Fibroblast of skin of back (primary cell): ENCODE results near the gene MMAA. TPM values are rescaled to one million over a fixed set of nuclear protein-coding genes. Genes with fewer than 3 reads are reported as not detected.
"Not testable (repeated sequence)": the region's sequence is repeated elsewhere in the genome, so short reads cannot be mapped to it uniquely, and the experiment has no call there.

ENCODE experiments used
- DNase-seq: peaks from one replicate; pipeline ENCODE4 v3.0.0-alpha.2; 2013
- polyA plus RNA-seq, 2 experiments: library from polyadenylated mRNA; unstranded; fragments of 120-200 nt; gene quantifications; one replicate each; pipeline ENCODE4 v1.2.1, GENCODE V29; 2013; ENCODE audit not compliant: insufficient read length in 2 of 2

Gene MMAA
- polyA plus RNA-seq (2013, experiment 1 of 2; ENCODE audit: insufficient read length), result 4.5 TPM
- polyA plus RNA-seq (2013, experiment 2 of 2; ENCODE audit: insufficient read length), result 5.3 TPM

DNA sequence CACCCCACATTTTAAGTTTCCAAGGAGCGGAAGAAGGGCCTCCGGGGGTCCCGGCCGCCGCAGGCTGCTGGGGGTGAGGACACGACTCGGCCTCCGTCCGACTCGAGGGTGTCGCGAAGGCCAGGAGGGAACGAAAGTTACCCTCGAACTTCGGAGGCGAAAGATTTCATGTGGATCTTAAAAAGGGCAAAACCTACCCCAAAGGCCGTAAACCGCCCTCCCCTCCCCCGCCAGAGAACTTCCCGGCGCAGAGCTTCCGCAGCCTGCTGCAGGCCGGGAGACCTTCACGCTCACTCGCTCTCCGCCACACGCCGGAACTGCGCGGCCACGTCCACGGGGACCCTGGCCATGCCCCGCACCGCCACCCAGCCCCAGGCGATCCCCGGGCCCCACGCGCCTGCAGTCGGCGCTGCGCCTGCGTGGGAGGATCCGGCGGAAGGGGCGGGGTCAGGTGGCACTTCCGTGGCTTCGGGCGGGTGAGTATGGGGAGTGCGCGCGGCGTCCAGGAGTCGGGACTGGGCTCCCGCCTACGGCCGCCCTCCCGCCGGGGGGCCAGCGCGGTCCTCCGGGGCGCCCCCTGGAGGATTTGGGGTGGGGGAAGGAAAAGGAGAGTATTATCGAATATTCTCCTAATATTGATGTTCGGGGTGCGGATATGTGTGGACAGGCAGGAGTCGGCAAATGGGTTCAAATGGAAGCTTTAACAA lies at the start of gene MMAA:
Gene MMAA (plus strand): TSS at position 454 of the 707 bp plus-strand sequence. CDS start 19,755 bp downstream, outside the sequence.
- DNase-seq, result peak; percentile 93

GRCh38 chr4:145574546-145574945 lies 44.6 kb upstream of the MMAA start:
- not testable (repeated sequence) for DNase-seq

DNA sequence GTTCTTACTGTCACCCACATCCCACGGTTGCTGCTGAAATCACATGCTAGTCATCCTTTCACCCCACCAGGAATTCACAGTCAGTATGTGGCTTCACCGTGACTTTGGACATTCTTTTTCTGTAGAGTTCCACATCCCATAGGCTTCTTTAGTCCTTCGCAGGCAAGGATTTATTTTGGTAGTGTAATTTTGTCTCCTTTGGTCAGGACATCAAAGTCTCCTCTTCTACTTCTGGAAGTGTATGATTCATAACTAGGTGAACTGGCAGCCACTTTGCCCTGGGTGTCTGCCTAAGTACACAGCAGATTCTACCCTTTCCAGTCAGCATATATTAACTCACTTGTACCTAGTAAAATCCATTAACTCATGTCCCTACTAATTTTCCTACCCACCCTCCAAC lies 38.3 kb upstream of the MMAA start:
- DNase-seq, result no peak

GRCh38 chr4:145583191-145584055 lies 35.8 kb upstream of the MMAA start:
- peak; percentile 34 for DNase-seq

DNA sequence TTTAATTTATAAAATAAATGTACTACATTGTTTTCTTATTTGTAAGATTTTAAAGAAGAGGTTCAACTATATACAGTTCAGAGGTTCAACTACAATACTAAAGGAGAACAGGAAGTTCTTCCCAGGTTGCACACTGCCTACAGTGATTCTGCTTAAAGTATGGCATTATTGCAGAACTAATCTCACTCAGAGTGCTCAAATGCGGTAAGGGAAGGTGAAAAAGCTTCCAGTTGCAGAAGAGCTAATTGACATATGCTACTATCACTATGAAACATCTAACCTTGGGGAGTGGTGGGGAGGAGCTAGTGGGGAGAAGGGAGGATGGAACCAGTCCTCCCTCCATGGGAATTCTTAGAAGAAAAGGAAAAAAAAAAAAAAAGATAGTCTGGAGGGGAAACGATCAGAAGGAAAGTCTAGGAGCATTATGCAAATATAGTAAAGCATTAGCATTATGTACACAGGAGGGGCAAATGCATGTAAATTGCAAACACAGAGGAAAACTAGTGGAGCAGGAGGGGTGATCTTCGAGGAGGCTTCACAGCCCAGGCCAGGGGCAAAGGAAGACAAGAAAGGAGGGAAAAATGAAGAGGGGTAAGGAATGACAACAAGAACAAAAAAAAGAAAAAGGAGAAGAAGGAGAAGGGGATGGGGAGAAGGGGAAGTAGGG lies 32.0 kb upstream of the MMAA start:
- DNase-seq, result no peak

- not testable (repeated sequence) for DNase-seq
Measured at GRCh38 chr4:145589381-145589780, 29.8 kb upstream of the MMAA start.

GRCh38 chr4:145589916-145590702 lies 29.1 kb upstream of the MMAA start:
- DNase-seq, result no peak

DNA sequence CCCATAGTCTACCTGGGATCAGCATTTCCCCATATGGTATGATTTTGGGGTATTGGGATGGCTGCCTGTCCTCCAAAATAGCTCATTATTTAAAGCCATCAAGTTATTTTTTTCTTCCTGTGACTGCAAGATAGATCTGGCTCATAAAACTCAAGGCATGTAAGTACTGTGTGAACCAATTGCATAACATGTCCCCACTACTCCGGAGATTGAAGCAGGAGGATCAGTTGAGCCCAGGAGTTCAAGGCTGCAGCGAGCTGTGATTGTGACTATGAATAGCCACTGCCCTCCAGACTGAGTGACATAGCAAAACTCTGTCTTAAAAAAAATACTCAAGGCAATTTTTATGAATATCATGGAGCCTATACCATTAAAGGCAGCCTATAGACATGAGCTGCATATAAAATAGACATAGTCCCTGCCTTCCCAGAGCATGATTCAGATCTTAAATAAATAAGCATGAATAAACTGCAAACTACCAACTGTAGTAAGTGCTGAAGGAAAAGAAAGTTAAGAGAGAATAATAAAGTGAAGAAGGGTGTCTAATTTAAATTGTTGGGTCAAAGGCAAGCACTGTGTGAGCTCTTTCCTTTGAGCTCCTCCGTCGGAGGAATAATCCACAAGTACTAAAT lies 16.9 kb upstream of the MMAA start:
- peak; percentile 29 for DNase-seq

- no peak for DNase-seq
Measured at GRCh38 chr4:145605941-145606340, 13.2 kb upstream of the MMAA start.

DNA sequence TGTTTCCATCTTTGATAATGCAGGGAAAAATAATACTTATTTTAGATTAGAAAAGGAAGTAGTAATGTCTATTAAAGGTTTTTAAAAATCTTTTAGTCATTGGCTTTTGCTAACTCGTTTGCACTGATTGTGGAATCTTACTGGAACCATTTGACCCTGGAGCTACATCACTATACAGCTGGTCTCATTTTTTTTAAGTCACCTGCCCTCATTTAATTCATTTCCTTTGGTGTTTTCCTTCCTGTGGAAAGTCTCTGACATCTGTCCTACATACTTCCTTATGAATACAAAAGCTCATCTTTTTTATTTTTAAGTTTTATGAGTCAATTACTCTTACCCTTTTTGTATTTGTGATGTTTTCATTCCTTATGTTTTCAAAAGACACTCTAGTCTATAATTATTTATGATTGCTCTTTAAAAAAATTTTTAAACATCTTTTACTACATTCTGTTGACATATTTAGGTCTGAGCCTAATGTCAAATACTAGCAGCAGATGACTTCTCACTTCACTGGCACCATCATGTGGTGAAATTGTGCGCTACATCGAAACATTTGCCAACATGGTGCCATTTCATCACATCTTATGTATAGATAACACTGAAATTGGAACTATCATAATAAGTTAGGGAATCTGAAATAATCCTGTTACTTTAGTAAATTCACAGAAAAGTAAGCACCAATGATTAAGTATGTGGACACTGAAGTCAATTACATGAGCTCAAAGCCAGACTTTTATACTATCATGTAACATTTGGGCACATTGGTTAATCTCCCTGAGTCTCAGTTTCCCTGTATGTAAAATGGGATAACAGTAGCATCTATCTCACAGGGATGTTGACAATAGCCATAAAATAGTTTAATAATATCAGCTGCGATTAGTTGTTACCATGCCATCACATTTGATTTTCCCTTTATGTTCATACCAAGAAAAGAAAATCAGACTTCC lies 9.4 kb upstream of the MMAA start:
- peak; percentile 72 for DNase-seq

- no peak for DNase-seq
Measured at GRCh38 chr4:145613566-145614232, 5.5 kb upstream of the MMAA start.

DNA sequence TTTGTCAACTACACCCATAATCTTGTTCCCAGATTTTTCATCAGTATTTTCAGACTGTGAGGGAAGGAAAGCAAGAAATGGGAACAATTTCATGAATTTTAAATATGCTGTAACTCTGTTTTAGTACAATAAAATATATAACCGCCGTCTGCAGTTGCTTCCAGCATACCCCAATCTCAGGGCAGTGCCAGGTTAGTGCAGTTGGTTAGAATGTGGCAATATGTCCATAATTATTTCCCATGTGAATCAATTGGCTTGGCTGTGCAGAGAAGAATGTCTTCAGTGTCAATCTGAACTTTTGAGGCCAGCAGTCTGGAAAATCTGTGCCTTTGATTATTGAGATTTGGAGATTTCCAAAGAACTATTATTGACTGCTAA lies 5.0 kb upstream of the MMAA start:
- DNase-seq, result no peak

GRCh38 chr4:145618210-145618931 lies 814 bp upstream of the MMAA start:
- DNase-seq, result no peak

- peak; percentile 47 for DNase-seq
Measured at GRCh38 chr4:145619639-145619996, 433 bp downstream of the MMAA start.

DNA sequence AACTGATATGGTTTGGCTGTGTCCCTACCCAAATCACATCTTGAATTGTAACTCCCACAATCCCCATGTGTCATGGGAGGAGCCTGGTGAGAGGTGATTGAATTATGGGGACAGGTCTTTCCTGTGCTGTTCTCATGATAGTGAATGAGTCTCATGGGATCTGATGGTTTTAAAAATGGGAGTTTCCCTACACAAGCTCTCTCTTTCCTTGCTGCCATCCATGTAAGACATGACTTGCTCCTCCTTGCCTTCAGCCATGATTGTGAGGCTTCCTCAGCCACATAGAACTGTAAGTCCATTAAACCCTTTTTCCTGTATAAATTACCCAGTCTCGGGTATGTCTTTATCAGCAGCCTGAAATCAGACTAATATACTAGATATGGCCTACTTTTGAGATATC lies 2.9 kb downstream of the MMAA start:
- DNase-seq, result not testable (repeated sequence)

GRCh38 chr4:145623831-145624230 lies 4.6 kb downstream of the MMAA start:
- DNase-seq, result peak; percentile 52

GRCh38 chr4:145625677-145626622 lies 6.8 kb downstream of the MMAA start:
- no peak for DNase-seq

DNA sequence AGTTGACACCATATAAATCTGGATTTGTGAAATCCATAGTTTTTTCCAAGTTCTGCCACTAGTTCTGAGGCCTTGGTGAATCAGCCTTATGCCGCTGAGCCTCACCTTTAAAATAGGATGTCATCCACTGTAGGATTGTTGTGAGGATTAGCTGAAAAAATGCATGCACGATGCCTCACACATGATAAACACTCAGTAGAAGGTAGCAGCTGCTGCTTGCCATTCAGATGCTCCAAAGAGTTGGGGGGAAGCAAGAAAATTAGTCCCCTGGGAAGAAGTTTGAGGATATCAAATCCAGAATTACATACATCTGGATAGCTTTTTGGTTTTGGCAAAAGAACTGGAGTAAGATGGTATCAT lies 7.4 kb downstream of the MMAA start:
- no peak for DNase-seq
